B cell (primary cell): ENCODE measurements around the gene PIGQ. TPM values are rescaled to one million over a fixed set of nuclear protein-coding genes. Genes with fewer than 3 reads are reported as not detected.

Experiments
- ATAC-seq: fragments of 200-7000 bp; cut with Tn5 transposase; one replicate; pipeline ENCODE4 v1.10.0; 2021; ENCODE audit warnings: low read depth, mild to moderate bottlenecking, moderate number of reproducible peaks, moderate library complexity
- CTCF ChIA-PET: fragments of 350-600 bp; sonication (Branson Sonifier 250); formaldehyde crosslinking; loops from one replicate; lab custom pipeline; 2021; ENCODE audit warnings: antibody characterized with exemption, inconsistent platforms; lab: Charles Lee
- POLR2A ChIA-PET: fragments of 350-600 bp; sonication (Branson Sonifier 250); formaldehyde crosslinking; loops from one replicate; lab custom pipeline; 2021; ENCODE audit warnings: antibody characterized with exemption; lab: Charles Lee
- DNase-seq: peaks from one replicate; pipeline ENCODE4 v3.0.0; 2013
- H2AFZ ChIP-seq: 2 replicates; pipeline ENCODE4 v1.6.1; 2012; ENCODE audit warnings: mild to moderate bottlenecking, low read depth, low read length; ENCODE audit not compliant: insufficient read depth, poor library complexity, severe bottlenecking
- H3K27ac ChIP-seq, 2 donors: 1 replicate in 1 of 2; 2 replicates in 1 of 2; pipeline ENCODE4 v1.5.1; 2012 to 2013; ENCODE audit warnings: low read length in 2 of 2, mild to moderate bottlenecking in 2 of 2, moderate library complexity in 1 of 2
- H3K27me3 ChIP-seq, 4 experiments: fragments of 200-600 bp in 1 of 4; sonication (generic) in 1 of 4; replicated peaks in 1 of 4; 1 replicate in 2 of 4; 2 replicates in 2 of 4; pipeline versions ENCODE4 v1.6.1 to v1.7.0; 2013 to 2016; ENCODE audit warnings: low read length in 3 of 4, mild to moderate bottlenecking in 2 of 4, mixed read lengths in 1 of 4, moderate library complexity in 1 of 4; ENCODE audit not compliant: insufficient read depth in 4 of 4, control insufficient read depth in 3 of 4; ENCODE audit errors: control extremely low read depth in 1 of 4
- H3K36me3 ChIP-seq, 2 experiments: replicated peaks in 1 of 2; 1 replicate in 1 of 2; 2 replicates in 1 of 2; pipeline versions ENCODE4 v1.6.1 to v1.7.1; 2013; ENCODE audit warnings: low read length in 1 of 2; ENCODE audit not compliant: insufficient read depth in 2 of 2, control insufficient read depth in 1 of 2; ENCODE audit errors: control extremely low read depth in 1 of 2, extremely low read depth in 1 of 2
- H3K4me1 ChIP-seq, 2 donors: fragments of 200-600 bp in 1 of 2; sonication (generic) in 1 of 2; 1 replicate in 1 of 2; 2 replicates in 1 of 2; pipeline versions ENCODE4 v1.5.1 to v1.6.1; 2013 to 2017; ENCODE audit warnings: low read length in 2 of 2; ENCODE audit not compliant: control insufficient read depth in 2 of 2, insufficient read depth in 2 of 2
- H3K4me2 ChIP-seq: replicated peaks from 2 replicates; pipeline ENCODE3; 2012; ENCODE audit warnings: mild to moderate bottlenecking, low read depth, low read length; ENCODE audit not compliant: poor library complexity, severe bottlenecking
- H3K4me3 ChIP-seq, 5 experiments: fragments of 200-600 bp in 1 of 5; sonication (generic) in 1 of 5; 1 replicate in 3 of 5; 2 replicates in 2 of 5; pipeline versions ENCODE4 v1.5.1 to v1.7.0; 2011 to 2016; ENCODE audit warnings: low read length in 4 of 5, mild to moderate bottlenecking in 4 of 5, low read depth in 2 of 5, control low read depth in 1 of 5, moderate library complexity in 1 of 5; ENCODE audit not compliant: insufficient read depth in 1 of 5; ENCODE audit errors: control extremely low read depth in 1 of 5, extremely low read depth in 1 of 5
- H3K79me2 ChIP-seq: fragments of 200-600 bp; sonication (generic); one replicate; pipeline ENCODE4 v1.6.0; 2016; ENCODE audit warnings: low read length; ENCODE audit not compliant: control insufficient read depth, insufficient read depth
- H3K9ac ChIP-seq: fragments of 200-600 bp; sonication (generic); 2 replicates; pipeline ENCODE4 v1.6.1; 2017; ENCODE audit warnings: mild to moderate bottlenecking, low read length, moderate library complexity
- H3K9me3 ChIP-seq, 3 donors: one replicate each; pipeline versions ENCODE4 v1.6.1 to v1.7.1; 2013; ENCODE audit warnings: low read length in 2 of 3; ENCODE audit not compliant: control insufficient read depth in 2 of 3, insufficient read depth in 1 of 3; ENCODE audit errors: control extremely low read depth in 1 of 3
- H4K20me1 ChIP-seq: 2 replicates; pipeline ENCODE4 v1.6.0; 2012; ENCODE audit warnings: mild to moderate bottlenecking, low read length; ENCODE audit not compliant: insufficient read depth, control insufficient read depth, poor library complexity, severe bottlenecking
- H3K27ac Mint-ChIP-seq: one replicate; pipeline ENCODE4 v1.8.0; 2021; ENCODE audit warnings: mixed read lengths
- H3K27me3 Mint-ChIP-seq: one replicate; pipeline ENCODE4 v1.8.0; 2021; ENCODE audit warnings: mixed read lengths
- H3K4me1 Mint-ChIP-seq: one replicate; pipeline ENCODE4 v1.8.0; 2021; ENCODE audit warnings: mixed read lengths
- H3K4me3 Mint-ChIP-seq: one replicate; pipeline ENCODE4 v1.8.0; 2021; ENCODE audit warnings: mixed read lengths
- H3K9me3 Mint-ChIP-seq: one replicate; pipeline ENCODE4 v1.8.0; 2022; ENCODE audit warnings: mixed read lengths; ENCODE audit not compliant: insufficient read depth
- CTCF ChIP-seq: fragments of 200-600 bp; IDR thresholded peaks from one replicate; pipeline ENCODE4 v1.8.0; 2022; ENCODE audit warnings: antibody characterized with exemption, mild to moderate bottlenecking
- EZH2 ChIP-seq: IDR thresholded peaks from 2 replicates; pipeline ENCODE4 v1.6.1; 2012; ENCODE audit warnings: borderline replicate concordance, low read depth, mild to moderate bottlenecking, moderate library complexity, low read length; ENCODE audit not compliant: insufficient read depth, poor library complexity, severe bottlenecking
- WGBS: methylation state at CpG from one replicate; pipeline ENCODE4 v1.1.5; 2013; ENCODE audit warnings: missing lambda C conversion rate; ENCODE audit not compliant: insufficient coverage; 5-methylcytosine and 5-hydroxymethylcytosine counted together
- intact Hi-C: fragments of 100-400 bp; cut with micrococcal nuclease; formaldehyde crosslinking; loops from one replicate; pipeline ENCODE4 v1.10.0; 2022
- polyA plus RNA-seq: library from polyadenylated mRNA; depleted of rRNA; stranded (reverse); fragments of >200 nt; gene quantifications from 2 replicates; pipeline ENCODE4 v1.2.3, GENCODE V29; 2012
- total RNA-seq, 2 donors: library from RNA; stranded (reverse); fragments of 120-200 nt in 1 of 2; gene quantifications; 1 replicate in 1 of 2; 2 replicates in 1 of 2; pipeline versions ENCODE4 v1.2.3 to v1.2.4, GENCODE V29; 2013 to 2022

The PIGQ gene
- total and polyA plus RNA-seq, 2 donors (not counting 1 experiment from before 2014, with no cell fraction given) = 56.9 to 68.5 TPM

GRCh38 chr16:572865-573650 is 3.3 kb downstream of the PIGQ start:
- ATAC-seq = no peak
- H3K36me3 ChIP-seq = peaks cover 0 to 5% of the 10 kb centered on the region in 2 experiments
- no peak overlapping the region for H3K9ac ChIP-seq
- intact Hi-C loops = no loop called here
- no peak for DNase-seq
- ChIA-PET CTCF (no interaction called here), POLR2A (no interaction called here)
- H3K4me3 Mint-ChIP-seq = no peak overlapping the region
- H3K4me1 Mint-ChIP-seq = peaks cover 22% of the 10 kb centered on the region
- H2AFZ ChIP-seq = no peak overlapping the region
- H3K27me3 ChIP-seq = no peaks in the 10 kb centered on the region
- H3K9me3 ChIP-seq = no peaks in the 10 kb centered on the region
- no peaks in the 10 kb centered on the region for H3K9me3 Mint-ChIP-seq
- TF ChIP-seq CTCF (no peak), EZH2 (no peak)
- no peak overlapping the region for H3K27ac ChIP-seq
- 94% methylated on average over 24 of the region's 27 CpGs for WGBS
- peaks cover 16 to 25% of the 10 kb centered on the region in 2 donors for H3K4me1 ChIP-seq
- H3K27me3 Mint-ChIP-seq = no peaks in the 10 kb centered on the region
- no peak overlapping the region for H3K4me3 ChIP-seq
- H3K79me2 ChIP-seq = peaks cover 11% of the 10 kb centered on the region
- no peaks in the 10 kb centered on the region for H4K20me1 ChIP-seq
- H3K27ac Mint-ChIP-seq = no peak overlapping the region
- H3K4me2 ChIP-seq = no peak overlapping the region

GRCh38 chr16:574021-574760 is 4.4 kb downstream of the PIGQ start:
- no peak overlapping the region for H3K27ac Mint-ChIP-seq
- H3K79me2 ChIP-seq = peaks cover 3% of the 10 kb centered on the region
- WGBS = 99% methylated on average over 46 of the region's 46 CpGs

More at GRCh38 chr16:574021-574760, 4.4 kb downstream of the PIGQ start:
- Histone ChIP-seq H2AFZ (no peak overlapping the region), H3K4me3 (no peak overlapping the region), H3K4me1 (peaks cover 8 to 20% of the 10 kb centered on the region in 2 donors), H4K20me1 (no peaks in the 10 kb centered on the region), H3K9ac (no peak overlapping the region), H3K27ac (no peak overlapping the region), H3K36me3 (peaks cover 0 to 5% of the 10 kb centered on the region in 2 experiments), H3K4me2 (no peak overlapping the region), H3K9me3 (no peaks in the 10 kb centered on the region), H3K27me3 (no peaks in the 10 kb centered on the region)
- ATAC-seq = no peak
- peaks cover 21% of the 10 kb centered on the region for H3K4me1 Mint-ChIP-seq
- no peak for TF ChIP-seq EZH2
- no peak for TF ChIP-seq CTCF
- H3K9me3 Mint-ChIP-seq = no peaks in the 10 kb centered on the region
- H3K27me3 Mint-ChIP-seq = no peaks in the 10 kb centered on the region
- DNase-seq = no peak
- CTCF ChIA-PET = no interaction called here
- intact Hi-C loops = no loop called here
- POLR2A ChIA-PET = no interaction called here
- no peak overlapping the region for H3K4me3 Mint-ChIP-seq
